HFF-Myc (cell line): ENCODE measurements around the gene BTAF1.

Source experiments
- DNase-seq: peaks from one replicate; pipeline ENCODE4 v3.0.0-alpha.2; 2011; ENCODE audit warnings: low read depth; ENCODE audit errors: extremely low read depth
- H3K4me3 ChIP-seq: replicated peaks from 2 replicates; pipeline ENCODE4 v1.5.1; 2011; ENCODE audit warnings: low read depth, mild to moderate bottlenecking, control low read depth, low read length
- TF ChIP-seq, protein P1 (sequence below): IDR thresholded peaks from 2 replicates; pipeline ENCODE4 v1.5.1; 2012; ENCODE audit warnings: mild to moderate bottlenecking, low read depth, low read length, control low read depth; ENCODE audit errors: missing control alignments

The BTAF1 gene

DNA sequence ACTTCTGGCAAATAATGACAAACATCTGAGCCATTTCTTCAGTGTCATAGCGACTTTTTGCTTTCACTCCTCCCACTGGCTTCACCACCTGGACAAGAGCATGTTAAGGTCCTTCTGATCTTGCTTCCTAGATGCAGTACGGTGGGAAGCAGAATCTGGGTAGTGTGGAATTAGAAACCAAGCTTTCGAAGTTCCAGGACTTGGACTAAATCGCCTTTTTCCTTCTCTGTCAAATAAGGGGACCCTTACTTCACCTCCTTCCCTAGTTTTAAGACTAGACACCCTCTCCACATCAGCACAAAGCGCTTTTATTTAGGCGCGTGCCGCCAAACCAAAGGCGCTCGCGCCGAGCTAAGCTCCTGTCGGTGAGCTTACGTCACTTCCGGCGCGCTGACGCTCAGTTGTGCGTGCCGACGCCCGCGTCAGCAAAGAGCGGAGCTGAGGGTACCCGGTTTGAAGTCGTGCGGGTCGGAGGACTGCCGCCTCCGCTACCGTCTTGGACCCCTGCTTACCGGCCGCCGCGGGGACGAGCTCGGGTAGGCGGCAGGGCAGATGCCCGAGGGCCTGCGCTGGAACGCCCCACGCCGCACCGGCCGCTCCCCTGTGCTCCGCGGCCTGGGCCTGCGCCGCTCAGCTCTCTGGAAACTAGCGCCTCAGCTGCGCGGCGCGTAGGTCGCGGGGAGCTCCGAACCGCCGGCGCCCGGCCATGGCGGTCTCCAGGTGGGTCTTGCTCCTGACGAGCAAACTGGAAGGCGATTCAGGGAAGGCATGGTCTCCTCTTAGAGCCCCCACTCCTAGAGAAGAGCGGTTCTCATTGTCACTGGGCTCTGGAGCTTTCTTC, at the start of gene BTAF1:
BTAF1 (plus strand) TSS at position 400 of the 841 bp plus-strand sequence; CDS start at position 707, 307 bp downstream.
- H3K4me3 ChIP-seq, result peak within 1 kb of the TSS; percentile 77
- TF ChIP-seq, protein P1, sequence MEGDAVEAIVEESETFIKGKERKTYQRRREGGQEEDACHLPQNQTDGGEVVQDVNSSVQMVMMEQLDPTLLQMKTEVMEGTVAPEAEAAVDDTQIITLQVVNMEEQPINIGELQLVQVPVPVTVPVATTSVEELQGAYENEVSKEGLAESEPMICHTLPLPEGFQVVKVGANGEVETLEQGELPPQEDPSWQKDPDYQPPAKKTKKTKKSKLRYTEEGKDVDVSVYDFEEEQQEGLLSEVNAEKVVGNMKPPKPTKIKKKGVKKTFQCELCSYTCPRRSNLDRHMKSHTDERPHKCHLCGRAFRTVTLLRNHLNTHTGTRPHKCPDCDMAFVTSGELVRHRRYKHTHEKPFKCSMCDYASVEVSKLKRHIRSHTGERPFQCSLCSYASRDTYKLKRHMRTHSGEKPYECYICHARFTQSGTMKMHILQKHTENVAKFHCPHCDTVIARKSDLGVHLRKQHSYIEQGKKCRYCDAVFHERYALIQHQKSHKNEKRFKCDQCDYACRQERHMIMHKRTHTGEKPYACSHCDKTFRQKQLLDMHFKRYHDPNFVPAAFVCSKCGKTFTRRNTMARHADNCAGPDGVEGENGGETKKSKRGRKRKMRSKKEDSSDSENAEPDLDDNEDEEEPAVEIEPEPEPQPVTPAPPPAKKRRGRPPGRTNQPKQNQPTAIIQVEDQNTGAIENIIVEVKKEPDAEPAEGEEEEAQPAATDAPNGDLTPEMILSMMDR, result no peak
- DNase-seq, result peak; percentile 65

DNA sequence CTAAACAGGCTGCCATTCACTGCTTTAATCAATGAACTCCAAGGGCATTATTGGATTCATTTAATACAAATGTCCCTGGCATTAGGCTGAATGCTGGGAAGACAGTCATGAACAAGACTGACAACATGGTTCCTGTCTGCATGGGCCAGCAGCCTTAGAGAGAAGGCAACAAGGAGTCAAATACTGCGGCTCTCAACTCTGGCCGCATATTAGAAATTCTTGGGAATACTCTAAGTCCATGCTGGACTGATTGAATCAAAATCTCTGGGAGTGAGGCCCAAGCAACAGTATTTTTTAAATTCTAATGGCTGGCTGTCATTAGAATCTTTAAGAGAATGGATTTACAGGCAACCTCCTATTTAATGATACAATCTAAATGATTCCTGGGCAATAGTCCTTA, 48.4 kb upstream of the BTAF1 start:
- no peak for DNase-seq
- no peak overlapping the region for H3K4me3 ChIP-seq
- TF ChIP-seq, protein P1, result no peak

DNA sequence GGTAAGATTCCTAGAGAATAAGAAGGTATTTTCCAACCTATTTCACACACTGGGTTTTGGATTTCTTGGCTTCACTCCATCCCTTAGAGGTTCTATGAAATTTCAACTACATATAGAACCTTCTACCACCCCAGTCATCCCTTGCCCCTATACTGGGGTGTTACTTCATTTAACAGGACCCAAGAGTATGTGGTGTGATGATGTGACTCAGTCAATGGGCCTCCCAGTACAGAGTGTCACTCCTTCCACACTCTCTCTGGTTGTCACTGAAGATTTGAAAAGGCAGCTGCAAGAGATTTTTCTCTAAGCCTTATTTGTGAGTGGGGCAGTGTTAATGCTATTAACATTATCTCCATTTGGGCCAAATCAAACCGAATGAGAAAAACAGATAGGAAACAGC, 47.8 kb upstream of the BTAF1 start:
- DNase-seq, result no peak
- TF ChIP-seq, protein P1, result no peak
- H3K4me3 ChIP-seq, result no peak overlapping the region

DNA sequence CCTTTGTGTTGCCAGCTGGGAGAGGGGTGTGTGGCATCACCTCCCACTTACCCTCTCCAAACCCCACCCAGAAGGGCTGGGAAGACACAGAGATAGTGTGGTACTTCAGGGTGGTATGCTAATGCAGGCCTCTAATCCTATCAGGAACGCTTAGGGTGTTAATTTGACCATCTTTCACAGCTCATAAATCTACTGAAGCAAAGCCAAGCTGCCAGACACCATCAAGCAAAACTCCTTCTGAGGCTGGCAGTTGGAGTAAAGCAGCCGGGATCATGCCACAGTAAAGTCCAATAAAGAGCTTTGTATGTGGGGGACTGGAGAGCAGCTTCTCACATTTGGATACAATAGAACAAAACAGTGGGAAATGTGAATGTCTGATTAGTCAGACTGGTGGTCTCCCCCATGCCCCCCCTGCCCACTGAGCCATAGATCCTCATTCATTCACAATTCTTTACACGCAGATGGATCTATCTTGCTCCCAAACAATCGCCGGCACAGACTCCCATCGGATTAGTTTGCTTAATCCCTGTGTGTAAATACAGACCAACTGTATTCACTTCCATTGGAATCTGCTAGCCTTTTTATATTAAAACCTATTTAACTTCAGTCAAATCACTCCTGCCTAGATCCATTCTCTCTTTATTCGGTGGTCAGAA, 43.9 kb upstream of the BTAF1 start:
- TF ChIP-seq, protein P1, result no peak
- no peak overlapping the region for H3K4me3 ChIP-seq
- DNase-seq, result no peak

DNA sequence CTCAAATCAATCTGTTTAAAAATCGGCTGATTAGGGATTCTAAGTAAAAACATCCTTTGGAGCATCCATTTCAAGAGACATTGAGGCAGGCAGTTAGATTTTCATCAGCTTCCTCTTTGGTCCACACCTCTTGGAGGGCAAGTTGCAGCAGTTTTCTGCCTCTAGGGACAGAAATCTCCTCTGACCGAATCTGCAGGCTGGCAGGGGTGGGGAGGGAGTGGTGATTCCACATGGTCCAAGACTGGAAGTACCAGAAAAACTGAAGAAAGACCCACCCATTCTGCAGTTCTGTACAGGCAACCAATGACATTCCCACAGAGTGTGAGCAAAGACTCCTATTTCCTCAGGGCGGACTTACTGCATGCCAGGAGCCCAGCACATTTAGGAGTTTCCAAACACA, 43.3 kb upstream of the BTAF1 start:
- TF ChIP-seq, protein P1, result no peak
- H3K4me3 ChIP-seq, result no peak overlapping the region
- peak; percentile 27 for DNase-seq

DNA sequence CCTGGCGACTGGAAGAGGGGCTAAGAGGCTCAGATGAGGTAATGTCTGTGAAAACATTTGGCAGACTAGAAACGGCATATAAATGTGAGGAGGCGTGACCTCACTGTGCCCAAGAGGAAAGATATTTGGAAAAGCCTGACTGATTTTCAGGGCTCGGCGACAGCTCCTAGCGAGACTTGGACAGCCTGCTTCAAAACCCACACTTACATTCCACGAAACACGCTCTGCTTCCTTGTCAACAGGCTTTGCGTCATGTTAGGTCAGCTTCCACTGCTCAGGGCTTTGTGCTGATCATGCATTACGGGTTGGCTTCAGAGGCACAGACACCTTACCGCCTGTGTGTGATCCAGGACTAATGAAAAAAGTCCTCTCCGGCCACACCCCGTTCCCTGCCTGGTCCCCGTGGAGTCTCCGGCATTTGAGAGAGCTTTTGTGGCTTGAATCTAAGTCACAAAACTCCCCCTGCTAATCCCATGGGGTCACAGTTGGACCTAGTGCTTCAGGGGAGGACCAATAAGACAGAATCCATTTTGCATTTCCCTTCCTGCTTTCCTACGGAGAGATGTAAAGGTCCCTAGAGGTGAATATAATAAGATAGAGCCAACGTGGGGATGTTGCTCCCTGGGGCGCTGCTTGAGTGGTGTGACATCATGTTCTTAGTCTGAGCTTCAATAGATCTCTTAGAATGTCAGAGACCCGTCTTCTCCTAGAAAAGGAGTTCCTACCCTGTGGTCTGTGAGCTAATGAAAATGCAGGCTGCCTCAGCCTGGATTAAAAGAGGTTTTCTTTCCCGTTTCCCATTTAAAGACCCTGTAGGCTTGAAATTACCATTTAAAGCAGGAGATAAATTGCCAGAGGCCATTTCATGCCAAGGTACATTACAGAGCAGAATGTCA, 39.8 kb upstream of the BTAF1 start:
- TF ChIP-seq, protein P1, result no peak
- DNase-seq, result no peak
- H3K4me3 ChIP-seq, result no peak overlapping the region
